BLaER1 treated with 17β-estradiol and CSF1 and Interleukin-3, amounts not matched to agents 10 nM and 100 nM (cell line): ENCODE data around the gene CCDC141.
"Not testable (repeated sequence)": the region's sequence is repeated elsewhere in the genome, so short reads cannot be mapped to it uniquely, and the experiment has no call there.

Source experiments
- H3K27ac ChIP-seq, 11 experiments: shearing (Covaris generic); formaldehyde crosslinking; 2 replicates each; pipeline ENCODE4 v1.8.1; 2022
- H3K27me3 ChIP-seq, 11 experiments: shearing (Covaris generic); formaldehyde crosslinking; 2 replicates each; pipeline ENCODE4 v1.8.1; 2022
- H3K36me3 ChIP-seq, 11 experiments: shearing (Covaris generic); formaldehyde crosslinking; 2 replicates each; pipeline ENCODE4 v1.8.1; 2022
- H3K4me1 ChIP-seq, 10 experiments: shearing (Covaris generic); formaldehyde crosslinking; 2 replicates each; pipeline ENCODE4 v1.8.1; 2022
- H3K4me2 ChIP-seq, 11 experiments: shearing (Covaris generic); formaldehyde crosslinking; 2 replicates each; pipeline ENCODE4 v1.8.1; 2022
- H3K4me3 ChIP-seq, 10 experiments: shearing (Covaris generic); formaldehyde crosslinking; 2 replicates each; pipeline ENCODE4 v1.8.1; 2022
- H3K9ac ChIP-seq, 11 experiments: shearing (Covaris generic); formaldehyde crosslinking; 2 replicates each; pipeline ENCODE4 v1.8.1; 2022
- H3K9me3 ChIP-seq, 11 experiments: shearing (Covaris generic); formaldehyde crosslinking; replicated peaks in 1 of 11; 2 replicates each; pipeline ENCODE4 v1.8.1; 2022
- H4K20me1 ChIP-seq, 11 experiments: shearing (Covaris generic); formaldehyde crosslinking; 2 replicates each; pipeline ENCODE4 v1.8.1; 2022
- Cebpa-rat ChIP-seq, 11 experiments: shearing (Covaris generic); IDR thresholded peaks; 2 replicates each; pipeline ENCODE4 v1.8.1; 2022

The CCDC141 gene

DNA sequence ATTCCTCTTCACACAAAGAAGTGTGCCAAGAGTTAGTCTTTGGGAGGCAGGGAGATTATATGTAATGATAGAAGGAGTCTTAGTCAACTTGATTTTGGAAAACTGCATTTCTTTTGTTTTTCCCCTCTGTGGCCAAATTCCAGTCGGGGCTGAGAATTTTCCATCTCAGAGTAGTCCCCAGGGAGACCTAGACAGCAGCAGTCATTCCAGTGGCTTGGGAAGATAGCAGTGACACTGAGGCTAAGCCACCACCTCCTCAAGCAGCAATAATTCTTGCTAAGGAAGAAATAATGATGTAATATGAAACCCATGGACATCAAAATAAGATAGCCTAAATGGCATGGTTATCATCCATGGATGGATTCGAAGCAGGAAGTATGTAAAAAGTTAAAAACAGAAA is 21.0 kb upstream of the CCDC141 start:
- Histone ChIP-seq H3K4me3 (no peak overlapping the region), H4K20me1 (no peaks in the 10 kb centered on the region), H3K9ac (no peak overlapping the region), H3K27ac (no peak overlapping the region), H3K4me2 (no peak overlapping the region), H3K4me1 (peaks cover 0 to 5% (median 0%) of the 10 kb centered on the region in 10 experiments; a peak in 1 of 20 replicates), H3K27me3 (no peaks in the 10 kb centered on the region), H3K36me3 (no peaks in the 10 kb centered on the region), H3K9me3 (peaks cover 8 to 28% (median 16%) of the 10 kb centered on the region in 11 experiments; a peak in 20 of 22 replicates)
- TF ChIP-seq Cebpa-rat (IDR thresholded peaks at IDR 0.05) = no peak

DNA sequence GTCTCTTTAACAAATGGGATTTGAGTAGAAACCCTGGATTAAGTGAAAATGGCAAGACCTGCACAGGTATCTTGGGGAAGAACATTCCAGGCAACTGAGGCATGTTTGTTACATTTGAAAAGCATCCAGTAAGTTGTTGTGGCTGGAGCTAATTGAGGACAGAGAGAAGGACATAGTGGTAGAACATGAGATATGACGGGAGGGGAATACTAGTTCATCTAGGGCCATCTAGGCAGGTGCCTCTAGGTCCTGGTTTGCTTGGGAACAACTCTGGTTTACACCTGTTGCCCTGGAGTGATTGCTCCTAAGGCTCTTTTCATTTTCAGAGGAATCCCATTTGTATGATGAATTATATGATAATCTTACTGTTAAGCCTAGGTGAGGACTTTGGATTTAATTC is 19.7 kb upstream of the CCDC141 start:
- no peaks in the 10 kb centered on the region for H3K36me3 ChIP-seq
- H3K4me2 ChIP-seq = no peak overlapping the region
- TF ChIP-seq Cebpa-rat (IDR thresholded peaks at IDR 0.05) = no peak
- no peak overlapping the region for H3K9ac ChIP-seq
- no peaks in the 10 kb centered on the region for H4K20me1 ChIP-seq
- H3K4me3 ChIP-seq = no peak overlapping the region
- no peak overlapping the region for H3K27ac ChIP-seq
- no peaks in the 10 kb centered on the region for H3K27me3 ChIP-seq
- peaks cover 0 to 5% (median 0%) of the 10 kb centered on the region in 10 experiments; a peak in 1 of 20 replicates for H3K4me1 ChIP-seq
- peaks cover 8 to 26% (median 12%) of the 10 kb centered on the region in 11 experiments; a peak in 20 of 22 replicates for H3K9me3 ChIP-seq

DNA sequence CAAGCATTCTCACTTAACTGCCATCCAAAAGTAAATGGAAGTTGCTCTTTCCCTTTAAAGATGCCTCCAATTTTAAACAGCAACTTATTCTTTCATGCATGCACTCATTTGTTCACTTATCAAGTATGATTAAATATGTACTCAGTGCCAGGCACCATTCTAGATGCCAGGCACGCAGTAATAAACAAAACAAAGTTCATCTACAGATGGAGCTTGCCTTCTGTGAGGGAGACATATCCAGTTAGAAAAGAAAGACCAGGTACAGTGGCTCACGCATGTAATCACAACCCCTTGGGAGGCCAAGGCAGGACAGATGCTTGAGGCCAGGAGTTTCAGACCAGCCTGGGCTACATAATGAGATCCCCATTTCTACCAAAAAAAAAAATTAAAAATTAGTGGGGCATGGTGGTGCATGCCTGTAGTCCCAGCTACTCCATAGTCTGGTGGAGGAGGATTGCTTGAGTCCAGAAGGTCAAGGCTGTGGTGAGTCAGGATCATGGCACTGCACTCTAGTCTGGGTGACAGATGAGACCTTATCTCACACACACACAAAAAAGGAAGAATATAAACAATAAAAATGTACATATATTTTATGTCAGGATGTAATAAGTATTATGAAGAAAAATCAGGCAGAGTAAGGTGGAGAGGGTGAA is 19.2 kb upstream of the CCDC141 start:
- Histone ChIP-seq H3K4me3 (no peak overlapping the region), H3K4me1 (peaks cover 0 to 5% (median 0%) of the 10 kb centered on the region in 10 experiments; a peak in 1 of 20 replicates), H3K36me3 (no peaks in the 10 kb centered on the region), H3K27me3 (no peaks in the 10 kb centered on the region), H4K20me1 (no peaks in the 10 kb centered on the region), H3K9ac (no peak overlapping the region), H3K27ac (no peak overlapping the region), H3K4me2 (no peak overlapping the region), H3K9me3 (peaks cover 8 to 25% (median 12%) of the 10 kb centered on the region in 11 experiments; a peak in 20 of 22 replicates)
- no peak for TF ChIP-seq Cebpa-rat (IDR thresholded peaks at IDR 0.05)

DNA sequence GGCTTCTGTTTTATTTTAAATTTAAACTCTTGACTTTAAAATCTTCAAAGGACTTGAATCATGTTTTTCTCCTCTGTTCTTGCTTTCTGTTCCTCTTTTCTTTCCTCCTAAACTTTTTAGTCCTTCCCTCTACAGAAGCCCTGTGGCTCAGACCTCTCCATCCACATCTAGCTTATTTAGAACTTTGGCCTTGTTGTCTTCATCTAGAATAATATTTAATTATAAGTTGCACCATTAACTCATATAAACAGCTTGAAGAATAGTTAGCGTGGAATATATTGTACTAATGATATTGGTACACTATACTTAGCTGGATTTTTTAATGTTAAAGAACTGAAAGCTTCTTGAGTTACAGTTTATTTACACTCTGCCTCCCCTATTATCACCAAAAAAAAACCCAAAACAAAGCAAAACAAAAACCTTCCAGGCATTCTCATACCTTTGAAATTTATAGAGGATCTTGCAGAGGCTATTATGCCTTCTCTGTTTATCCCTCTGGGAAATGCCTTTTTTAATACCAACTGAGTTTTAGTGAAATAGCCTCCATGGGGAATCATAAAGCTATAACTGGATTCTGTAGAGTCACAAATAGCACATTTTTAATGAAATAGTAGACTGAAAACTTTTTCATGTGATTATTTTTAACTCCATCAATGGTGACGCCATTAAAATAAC is 9.2 kb upstream of the CCDC141 start:
- Histone ChIP-seq H3K27me3 (no peaks in the 10 kb centered on the region), H3K36me3 (no peaks in the 10 kb centered on the region), H3K4me1 (peaks cover 13 to 26% (median 22%) of the 10 kb centered on the region in 10 experiments), H3K27ac (peak overlapping the region in 2 of 11 experiments; percentile 13 to 42; a peak in 4 of 22 replicates), H3K9ac (no peak overlapping the region), H4K20me1 (no peaks in the 10 kb centered on the region), H3K9me3 (no peaks in the 10 kb centered on the region), H3K4me3 (no peak overlapping the region), H3K4me2 (peak overlapping the region; percentile 31 to 75 (median 54); a peak in 16 of 22 replicates)
- no peak for TF ChIP-seq Cebpa-rat (IDR thresholded peaks at IDR 0.05)

DNA sequence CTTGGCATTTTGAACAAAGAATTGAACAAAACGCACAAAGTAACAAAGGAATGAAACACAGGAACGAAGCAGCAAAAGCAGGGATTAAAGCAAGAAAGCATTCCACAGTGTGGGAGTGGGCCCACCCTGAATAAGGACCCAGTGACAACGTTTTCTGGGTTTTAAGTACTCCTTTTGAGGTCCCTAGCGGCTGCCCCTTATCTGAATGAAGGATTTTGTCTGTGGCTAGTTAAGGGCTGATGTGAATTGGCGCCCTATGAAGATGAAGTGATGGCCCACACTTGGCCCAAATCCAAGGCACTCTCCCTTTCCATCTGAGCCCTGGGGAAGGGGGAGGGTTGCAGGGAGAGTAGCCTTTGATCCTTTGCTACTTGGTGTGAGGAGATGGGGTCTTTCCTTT is 7.8 kb upstream of the CCDC141 start:
- no peaks in the 10 kb centered on the region for H3K27me3 ChIP-seq
- peak overlapping the region; percentile 31 to 75 (median 54); a peak in 17 of 22 replicates for H3K4me2 ChIP-seq
- H3K4me3 ChIP-seq = no peak overlapping the region
- H3K27ac ChIP-seq = no peak overlapping the region; a peak in 1 of 22 replicates
- no peaks in the 10 kb centered on the region for H3K9me3 ChIP-seq
- no peak for TF ChIP-seq Cebpa-rat (IDR thresholded peaks at IDR 0.05)
- H3K4me1 ChIP-seq = peaks cover 13 to 26% (median 22%) of the 10 kb centered on the region in 10 experiments
- no peaks in the 10 kb centered on the region for H4K20me1 ChIP-seq
- no peaks in the 10 kb centered on the region for H3K36me3 ChIP-seq
- H3K9ac ChIP-seq = no peak overlapping the region

DNA sequence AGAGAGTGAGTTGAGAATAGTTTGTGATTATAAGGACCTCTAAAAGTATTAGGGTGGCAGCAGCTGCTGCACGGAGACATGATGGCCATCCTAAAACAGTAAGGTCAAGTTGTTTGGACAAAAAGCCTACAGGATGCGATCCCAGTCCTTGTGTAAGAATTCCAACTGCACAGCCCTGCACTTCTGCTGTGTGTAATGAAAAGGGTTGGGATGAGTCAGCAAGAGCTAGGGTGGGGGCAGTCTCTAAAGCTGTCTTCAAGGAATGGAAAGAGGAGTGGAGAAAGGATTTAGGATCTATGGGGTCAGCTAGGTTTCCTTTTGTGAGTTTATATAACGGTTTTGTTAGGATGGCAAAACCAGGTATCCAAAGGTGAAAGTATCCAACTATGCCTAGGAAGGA is 3.6 kb upstream of the CCDC141 start:
- H3K9ac ChIP-seq, H3K27me3 ChIP-seq, H3K9me3 ChIP-seq, H3K4me2 ChIP-seq, H3K4me3 ChIP-seq, H3K36me3 ChIP-seq, H4K20me1 ChIP-seq, H3K27ac ChIP-seq: not testable (repeated sequence)
- peaks cover 9 to 21% (median 11%) of the 10 kb centered on the region in 10 experiments; a peak in 19 of 20 replicates for H3K4me1 ChIP-seq

DNA sequence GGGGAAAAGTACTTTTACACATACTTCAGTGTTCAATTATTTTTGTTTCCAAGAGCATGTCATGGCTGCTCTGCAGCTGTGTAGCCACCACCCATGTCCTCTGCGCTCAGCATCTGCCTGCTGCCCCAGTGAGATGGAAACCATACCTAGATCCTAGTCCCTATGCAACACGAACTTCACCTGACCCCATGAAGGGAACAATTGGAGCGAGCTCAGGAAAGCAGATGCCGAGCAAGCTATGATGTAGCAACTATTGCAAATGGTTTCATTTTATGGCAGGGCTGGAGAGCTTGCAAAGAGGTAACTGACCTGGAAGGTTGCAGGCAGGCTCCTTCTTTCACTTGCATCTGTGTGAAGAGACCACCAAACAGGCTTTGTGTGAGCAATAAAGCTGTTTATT is 1.3 kb upstream of the CCDC141 start:
- no peaks in the 10 kb centered on the region for H4K20me1 ChIP-seq
- H3K9ac ChIP-seq = no peak overlapping the region
- no peaks in the 10 kb centered on the region for H3K27me3 ChIP-seq
- 0 out of 22 replicates have a peak, but pooled peaks cover 0 to under 1% (median 0%) of the 10 kb centered on the region in 11 experiments for H3K9me3 ChIP-seq
- H3K36me3 ChIP-seq = no peaks in the 10 kb centered on the region
- no peak overlapping the region for H3K4me2 ChIP-seq
- TF ChIP-seq Cebpa-rat (IDR thresholded peaks at IDR 0.05) = no peak
- no peak overlapping the region for H3K4me3 ChIP-seq
- H3K27ac ChIP-seq = no peak overlapping the region
- peaks cover 0 to 34% (median 3%) of the 10 kb centered on the region in 10 experiments; a peak in 6 of 20 replicates for H3K4me1 ChIP-seq

DNA sequence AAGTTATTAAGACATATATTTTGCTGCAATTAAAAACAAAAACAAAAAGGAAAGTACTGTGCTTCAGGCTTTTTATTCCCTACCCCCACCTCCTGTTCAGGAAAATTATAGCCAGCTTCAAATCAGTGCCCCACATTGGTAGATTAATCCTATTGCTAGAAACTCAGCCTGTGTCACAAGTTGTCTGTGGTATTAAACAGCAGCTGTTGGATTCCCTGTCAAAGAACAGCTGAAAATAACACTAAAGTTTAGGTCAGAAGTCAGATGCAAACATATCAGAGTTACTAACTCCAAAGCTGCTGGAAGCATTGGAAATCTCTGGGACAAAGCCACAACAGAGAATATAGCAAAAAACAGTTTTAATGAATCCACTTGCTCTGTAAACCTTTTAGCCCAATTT is 818 bp upstream of the CCDC141 start:
- 0 out of 22 replicates have a peak, but pooled peaks cover 0 to 5% (median 0%) of the 10 kb centered on the region in 11 experiments for H3K9me3 ChIP-seq
- peaks cover 0 to 34% (median 3%) of the 10 kb centered on the region in 10 experiments; a peak in 6 of 20 replicates for H3K4me1 ChIP-seq
- no peaks in the 10 kb centered on the region for H3K27me3 ChIP-seq
- no peak overlapping the region for H3K4me2 ChIP-seq
- H3K9ac ChIP-seq = no peak overlapping the region
- H3K27ac ChIP-seq = no peak overlapping the region
- no peak overlapping the region for H3K4me3 ChIP-seq
- no peaks in the 10 kb centered on the region for H3K36me3 ChIP-seq
- no peak for TF ChIP-seq Cebpa-rat (IDR thresholded peaks at IDR 0.05)
- no peaks in the 10 kb centered on the region for H4K20me1 ChIP-seq

DNA sequence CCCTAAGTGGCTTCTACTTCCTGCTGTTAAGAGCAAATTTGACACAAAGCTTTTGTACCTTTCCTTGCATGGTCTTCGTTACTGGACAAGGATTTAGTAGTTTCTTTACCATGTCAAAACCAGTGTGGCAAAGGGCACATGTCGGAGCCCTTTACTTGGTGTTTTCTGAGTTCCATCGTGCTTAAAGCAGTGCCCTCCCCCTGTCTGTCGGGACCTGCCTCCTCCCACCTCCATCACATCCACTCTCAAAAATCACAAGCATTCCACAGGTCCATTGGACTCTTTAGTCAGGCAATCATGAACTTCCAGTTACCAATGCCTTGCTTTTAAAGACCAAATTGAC is 763 bp downstream of the CCDC141 start:
- Histone ChIP-seq H3K4me2 (peak overlapping the region in 1 of 11 experiments; percentile 50; a peak in 1 of 22 replicates), H4K20me1 (no peaks in the 10 kb centered on the region), H3K9ac (no peak overlapping the region), H3K4me3 (no peak overlapping the region), H3K27me3 (no peaks in the 10 kb centered on the region), H3K27ac (no peak overlapping the region), H3K36me3 (no peaks in the 10 kb centered on the region), H3K9me3 (peaks cover 0 to 5% (median 0%) of the 10 kb centered on the region in 11 experiments; a peak in 1 of 22 replicates), H3K4me1 (peaks cover 0 to 34% (median 3%) of the 10 kb centered on the region in 10 experiments; a peak in 6 of 20 replicates)
- TF ChIP-seq Cebpa-rat (IDR thresholded peaks at IDR 0.05) = no peak
